Hepatocyte (in vitro differentiated cells): ENCODE results near the gene ZNF648. TPM values are rescaled to one million over a fixed set of nuclear protein-coding genes. Genes with fewer than 3 reads are reported as not detected.

ENCODE experiments used
- DNase-seq: peaks from one replicate; pipeline ENCODE4 v3.0.0-alpha.2; 2016; ENCODE audit warnings: low spot score
- H2AFZ ChIP-seq: fragments of 200-600 bp; sonication (generic); 2 replicates; pipeline ENCODE4 v1.6.0; 2016; ENCODE audit warnings: antibody characterized with exemption, mild to moderate bottlenecking
- H3K27ac ChIP-seq: fragments of 200-600 bp; sonication (generic); 2 replicates; pipeline ENCODE4 v1.5.1; 2016; ENCODE audit warnings: mild to moderate bottlenecking
- H3K27me3 ChIP-seq: fragments of 200-600 bp; sonication (generic); 2 replicates; pipeline ENCODE4 v1.6.1; 2016
- H3K36me3 ChIP-seq: fragments of 200-600 bp; sonication (generic); replicated peaks from 2 replicates; pipeline ENCODE4 v1.5.1; 2016; ENCODE audit warnings: low read depth; ENCODE audit not compliant: insufficient read depth
- H3K4me1 ChIP-seq: fragments of 200-600 bp; sonication (generic); 2 replicates; pipeline ENCODE4 v1.5.1; 2016; ENCODE audit warnings: mild to moderate bottlenecking, moderate library complexity; ENCODE audit not compliant: insufficient read depth
- H3K4me2 ChIP-seq: fragments of 200-600 bp; sonication (generic); 2 replicates; pipeline ENCODE4 v1.6.0; 2016
- H3K4me3 ChIP-seq: fragments of 200-600 bp; sonication (generic); 2 replicates; pipeline ENCODE4 v1.5.1; 2016; ENCODE audit warnings: mild to moderate bottlenecking
- H3K79me2 ChIP-seq: fragments of 200-600 bp; sonication (generic); 2 replicates; pipeline ENCODE4 v1.6.0; 2017; ENCODE audit warnings: mild to moderate bottlenecking
- H3K9me2 ChIP-seq: fragments of 200-600 bp; sonication (generic); replicated peaks from 2 replicates; pipeline ENCODE4 v1.6.0; 2017; ENCODE audit warnings: mild to moderate bottlenecking; ENCODE audit not compliant: insufficient read depth
- H3K9me3 ChIP-seq: fragments of 200-600 bp; sonication (generic); 2 replicates; pipeline ENCODE4 v1.5.1; 2016; ENCODE audit warnings: low read depth, mild to moderate bottlenecking
- H4K20me1 ChIP-seq: fragments of 200-600 bp; sonication (generic); 2 replicates; pipeline ENCODE4 v1.6.0; 2016; ENCODE audit warnings: mild to moderate bottlenecking; ENCODE audit not compliant: insufficient read depth, poor library complexity, severe bottlenecking
- EZH2 ChIP-seq: fragments of 200-600 bp; sonication (generic); IDR thresholded peaks from 2 replicates; pipeline ENCODE4 v1.6.1; 2016; ENCODE audit warnings: antibody characterized with exemption, mild to moderate bottlenecking, borderline replicate concordance
- EZH2phosphoT487 ChIP-seq: fragments of 200-600 bp; sonication (generic); IDR thresholded peaks from one replicate; pipeline ENCODE4 v1.6.1; 2018; ENCODE audit warnings: antibody characterized with exemption, mild to moderate bottlenecking, low read depth, moderate library complexity; ENCODE audit not compliant: unreplicated experiment, severe bottlenecking
- WGBS: methylation state at CpG from one replicate; pipeline ENCODE4 v1.1.6; 2016; ENCODE audit warnings: low lambda C conversion rate; ENCODE audit errors: missing lambda C conversion rate; 5-methylcytosine and 5-hydroxymethylcytosine counted together
- polyA plus RNA-seq: library from polyadenylated mRNA; unstranded; fragments of >200 nt; fragmentation: Nextera tagmentation; extraction: Ambion mirVana; gene quantifications from 2 replicates; pipeline ENCODE4 v1.2.1, GENCODE V29; 2016
- total RNA-seq: library from RNA; depleted of rRNA; stranded (reverse); fragments of >200 nt; gene quantifications from 2 replicates; pipeline ENCODE4 v1.2.3, GENCODE V29; 2014
- TF ChIP-seq, protein P1 (sequence below): fragments of 200-600 bp; sonication (generic); IDR thresholded peaks from 2 replicates; pipeline ENCODE4 v1.5.1; 2016; ENCODE audit warnings: antibody characterized with exemption, mild to moderate bottlenecking; ENCODE audit not compliant: poor library complexity

ZNF648 gene
- total and polyA plus RNA-seq, 2 experiments from 2014 or later: 0.23 TPM; not detected in 1

DNA sequence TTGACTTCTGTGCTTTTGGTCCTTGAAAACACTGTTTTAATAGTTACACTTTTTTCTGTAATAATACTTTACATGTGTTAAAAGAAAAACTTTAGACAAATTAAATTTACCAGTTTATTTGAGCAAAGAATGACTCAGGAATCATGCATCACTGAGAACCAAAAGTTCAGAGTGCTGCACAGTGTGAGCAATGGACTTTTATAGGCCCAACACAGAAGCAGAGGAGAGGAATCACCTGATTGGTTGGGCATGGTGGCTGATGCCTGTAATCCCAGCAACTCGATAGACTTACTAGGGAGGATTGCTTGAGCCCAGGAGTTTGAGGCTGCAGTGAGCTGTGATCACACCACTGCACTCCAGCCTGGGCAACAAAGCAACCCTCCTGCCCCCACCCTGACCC, 29.3 kb downstream of the ZNF648 start:
- Histone ChIP-seq H3K36me3 (no peaks in the 10 kb centered on the region), H3K4me2 (no peak overlapping the region), H3K79me2 (peaks cover 6% of the 10 kb centered on the region), H3K9me2 (no peaks in the 10 kb centered on the region), H3K27ac (no peak overlapping the region), H3K4me3 (no peak overlapping the region), H3K9me3 (no peaks in the 10 kb centered on the region), H3K27me3 (no peaks in the 10 kb centered on the region), H3K4me1 (peaks cover 12% of the 10 kb centered on the region), H4K20me1 (no peaks in the 10 kb centered on the region), H2AFZ (no peak overlapping the region)
- no peak for TF ChIP-seq EZH2phosphoT487
- TF ChIP-seq, protein P1, sequence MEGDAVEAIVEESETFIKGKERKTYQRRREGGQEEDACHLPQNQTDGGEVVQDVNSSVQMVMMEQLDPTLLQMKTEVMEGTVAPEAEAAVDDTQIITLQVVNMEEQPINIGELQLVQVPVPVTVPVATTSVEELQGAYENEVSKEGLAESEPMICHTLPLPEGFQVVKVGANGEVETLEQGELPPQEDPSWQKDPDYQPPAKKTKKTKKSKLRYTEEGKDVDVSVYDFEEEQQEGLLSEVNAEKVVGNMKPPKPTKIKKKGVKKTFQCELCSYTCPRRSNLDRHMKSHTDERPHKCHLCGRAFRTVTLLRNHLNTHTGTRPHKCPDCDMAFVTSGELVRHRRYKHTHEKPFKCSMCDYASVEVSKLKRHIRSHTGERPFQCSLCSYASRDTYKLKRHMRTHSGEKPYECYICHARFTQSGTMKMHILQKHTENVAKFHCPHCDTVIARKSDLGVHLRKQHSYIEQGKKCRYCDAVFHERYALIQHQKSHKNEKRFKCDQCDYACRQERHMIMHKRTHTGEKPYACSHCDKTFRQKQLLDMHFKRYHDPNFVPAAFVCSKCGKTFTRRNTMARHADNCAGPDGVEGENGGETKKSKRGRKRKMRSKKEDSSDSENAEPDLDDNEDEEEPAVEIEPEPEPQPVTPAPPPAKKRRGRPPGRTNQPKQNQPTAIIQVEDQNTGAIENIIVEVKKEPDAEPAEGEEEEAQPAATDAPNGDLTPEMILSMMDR: no peak
- no peak for TF ChIP-seq EZH2
- WGBS: 57% methylated on average over 1 of the region's 1 CpG
- no peak for DNase-seq

DNA sequence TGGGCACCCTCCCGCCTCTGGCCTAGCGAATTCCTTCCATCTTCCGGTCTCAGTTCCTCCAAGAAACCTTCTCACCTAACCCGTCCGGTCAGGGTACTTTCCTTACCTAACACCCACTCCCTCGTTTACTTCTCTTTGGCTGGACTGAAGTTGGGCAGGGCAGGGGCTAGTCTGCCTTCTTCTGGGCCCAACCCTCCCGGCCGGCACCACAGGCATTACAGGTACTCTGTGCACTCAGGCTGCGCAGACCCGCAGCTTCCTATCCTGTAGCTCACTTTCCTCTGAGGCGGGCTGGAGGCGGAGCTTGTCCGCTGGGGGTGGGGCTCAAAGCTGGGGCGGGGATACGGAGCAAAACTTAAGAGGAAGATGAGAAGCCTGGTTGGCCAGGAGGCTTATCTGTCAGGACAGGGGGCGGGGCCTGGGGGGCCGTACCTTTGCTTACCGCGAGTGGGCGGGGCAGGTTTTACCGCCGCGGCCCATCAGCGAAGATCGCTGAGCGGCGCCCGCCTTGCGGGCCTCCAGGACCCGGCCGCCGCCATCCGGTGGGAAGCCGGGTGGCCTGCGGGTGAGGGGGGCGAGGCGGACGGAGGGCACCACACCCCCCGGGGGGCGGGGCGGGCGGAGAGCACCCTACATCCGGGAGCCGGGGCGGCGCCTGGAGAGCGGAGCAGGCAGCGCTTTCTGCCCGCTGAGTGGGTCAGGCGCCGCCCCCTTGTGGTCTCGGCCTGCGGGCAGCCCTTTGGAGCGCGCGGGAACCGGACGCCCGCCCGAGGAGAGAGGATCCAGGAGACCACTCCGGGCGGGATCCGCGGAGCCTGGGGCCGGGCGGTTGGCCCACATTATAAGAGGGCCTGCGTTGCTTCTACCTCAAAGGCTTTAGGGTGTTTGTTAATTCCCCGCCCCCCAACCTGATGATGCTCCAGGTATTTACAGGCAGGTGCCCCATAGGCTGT, 31.9 kb downstream of the ZNF648 start:
- Histone ChIP-seq H3K79me2 (peaks cover 6% of the 10 kb centered on the region), H3K27ac (peak overlapping the region; percentile 88), H3K4me2 (peak overlapping the region; percentile 79), H3K9me3 (no peaks in the 10 kb centered on the region), H2AFZ (peak overlapping the region; percentile 72), H4K20me1 (no peaks in the 10 kb centered on the region), H3K9me2 (no peaks in the 10 kb centered on the region), H3K36me3 (no peaks in the 10 kb centered on the region), H3K27me3 (no peaks in the 10 kb centered on the region), H3K4me3 (peak overlapping the region; percentile 39), H3K4me1 (peaks cover 12% of the 10 kb centered on the region)
- WGBS: 1% methylated on average over 34 of the region's 68 CpGs
- TF ChIP-seq EZH2phosphoT487: no peak
- TF ChIP-seq EZH2: no peak
- TF ChIP-seq, protein P1: peak; percentile 60
- peak; percentile 99 for DNase-seq

DNA sequence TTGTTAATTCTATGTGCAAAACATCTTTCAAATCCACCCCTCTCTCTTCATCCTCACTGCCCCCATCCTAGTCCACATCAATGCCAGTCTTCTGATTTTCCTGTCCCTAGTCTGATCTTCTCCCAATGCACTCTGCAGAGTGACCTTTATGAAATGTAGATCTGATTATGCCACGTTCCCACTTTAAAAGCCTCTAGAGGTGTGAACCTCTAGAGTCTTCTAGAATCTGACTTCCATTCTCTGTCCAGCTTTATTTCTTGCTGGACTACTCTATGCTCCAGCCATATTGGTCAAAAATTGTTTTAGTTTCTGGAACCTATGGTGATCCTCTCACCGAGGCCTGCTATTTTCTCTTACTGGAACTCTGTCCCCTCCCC, 32.5 kb downstream of the ZNF648 start:
- H3K36me3 ChIP-seq: no peaks in the 10 kb centered on the region
- DNase-seq: no peak
- no peaks in the 10 kb centered on the region for H3K9me3 ChIP-seq
- H3K27ac ChIP-seq: peak overlapping the region; percentile 88
- H3K27me3 ChIP-seq: no peaks in the 10 kb centered on the region
- TF ChIP-seq, protein P1: no peak
- TF ChIP-seq EZH2phosphoT487: no peak
- TF ChIP-seq EZH2: no peak
- H3K4me1 ChIP-seq: peaks cover 12% of the 10 kb centered on the region
- H3K4me2 ChIP-seq: peak overlapping the region; percentile 79
- 14% methylated on average over 2 of the region's 2 CpGs for WGBS
- H4K20me1 ChIP-seq: no peaks in the 10 kb centered on the region
- peak overlapping the region; percentile 39 for H3K4me3 ChIP-seq
- H3K79me2 ChIP-seq: peaks cover 6% of the 10 kb centered on the region
- no peaks in the 10 kb centered on the region for H3K9me2 ChIP-seq
- H2AFZ ChIP-seq: peak overlapping the region; percentile 72
